Measurements from ENCODE around the gene PPARA.

DNA sequence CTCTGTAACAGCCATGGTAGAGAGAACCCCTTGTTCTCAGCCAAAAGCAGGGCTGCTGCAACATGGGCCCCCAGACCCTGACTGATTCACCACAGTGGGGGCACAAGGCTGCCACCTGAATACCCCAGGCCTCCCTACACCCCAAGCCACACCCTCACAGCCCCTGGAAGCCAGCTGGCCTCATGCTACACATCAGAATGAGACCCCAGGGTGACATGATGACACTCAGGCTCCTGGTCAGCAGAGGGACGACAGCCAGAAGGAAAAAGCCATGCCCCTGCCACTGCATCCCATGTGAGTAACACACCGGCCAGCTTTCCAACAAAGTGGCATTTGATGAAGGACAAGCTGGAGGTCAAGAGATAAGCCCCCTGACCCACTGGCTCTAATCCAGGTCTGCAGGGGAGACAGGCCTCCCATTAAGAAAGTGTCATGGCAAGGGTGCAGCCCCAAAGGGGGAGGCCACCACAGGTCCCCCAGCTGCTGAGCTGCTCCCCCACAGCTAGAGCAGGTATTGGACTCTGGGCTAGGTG lies 97.2 kb downstream of the PPARA start:
- TF ChIP-seq, protein P1, sequence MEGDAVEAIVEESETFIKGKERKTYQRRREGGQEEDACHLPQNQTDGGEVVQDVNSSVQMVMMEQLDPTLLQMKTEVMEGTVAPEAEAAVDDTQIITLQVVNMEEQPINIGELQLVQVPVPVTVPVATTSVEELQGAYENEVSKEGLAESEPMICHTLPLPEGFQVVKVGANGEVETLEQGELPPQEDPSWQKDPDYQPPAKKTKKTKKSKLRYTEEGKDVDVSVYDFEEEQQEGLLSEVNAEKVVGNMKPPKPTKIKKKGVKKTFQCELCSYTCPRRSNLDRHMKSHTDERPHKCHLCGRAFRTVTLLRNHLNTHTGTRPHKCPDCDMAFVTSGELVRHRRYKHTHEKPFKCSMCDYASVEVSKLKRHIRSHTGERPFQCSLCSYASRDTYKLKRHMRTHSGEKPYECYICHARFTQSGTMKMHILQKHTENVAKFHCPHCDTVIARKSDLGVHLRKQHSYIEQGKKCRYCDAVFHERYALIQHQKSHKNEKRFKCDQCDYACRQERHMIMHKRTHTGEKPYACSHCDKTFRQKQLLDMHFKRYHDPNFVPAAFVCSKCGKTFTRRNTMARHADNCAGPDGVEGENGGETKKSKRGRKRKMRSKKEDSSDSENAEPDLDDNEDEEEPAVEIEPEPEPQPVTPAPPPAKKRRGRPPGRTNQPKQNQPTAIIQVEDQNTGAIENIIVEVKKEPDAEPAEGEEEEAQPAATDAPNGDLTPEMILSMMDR (IDR thresholded peaks at IDR 0.05; ENCODE audit: low read length) = no peak
- TF ChIP-seq EZH2 (IDR thresholded peaks at IDR 0.05; ENCODE audit: borderline replicate concordance, low read length) = no peak

All from OCI-LY1 (cell line).